GM12874 (cell line): Measurements from ENCODE around the gene DHPS.

Experiments used
- TF ChIP-seq, protein P1 (sequence below): IDR thresholded peaks from 2 replicates; pipeline ENCODE4 v1.5.1; 2011; ENCODE audit warnings: low read depth, mild to moderate bottlenecking, control low read depth, low read length, moderate library complexity; ENCODE audit not compliant: insufficient read depth

Gene DHPS

DNA sequence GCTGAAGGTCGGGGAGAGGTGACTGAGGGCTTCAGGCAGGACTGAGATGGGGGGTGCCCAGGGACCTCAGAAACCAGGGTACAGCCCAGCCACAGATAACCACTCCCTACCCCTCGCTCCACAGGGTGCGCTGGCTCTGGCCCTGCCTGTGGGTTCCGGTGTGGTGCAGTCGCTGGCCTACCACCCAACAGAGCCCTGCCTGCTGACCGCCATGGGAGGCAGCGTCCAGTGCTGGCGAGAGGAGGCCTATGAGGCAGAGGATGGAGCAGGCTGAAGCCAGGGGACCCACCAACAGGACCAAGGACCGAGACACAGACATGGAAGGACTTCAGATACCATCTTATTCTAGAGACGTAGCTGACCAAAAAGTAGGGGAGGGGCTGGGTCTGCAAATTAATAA, 6.3 kb downstream of the DHPS start:
- TF ChIP-seq, protein P1, sequence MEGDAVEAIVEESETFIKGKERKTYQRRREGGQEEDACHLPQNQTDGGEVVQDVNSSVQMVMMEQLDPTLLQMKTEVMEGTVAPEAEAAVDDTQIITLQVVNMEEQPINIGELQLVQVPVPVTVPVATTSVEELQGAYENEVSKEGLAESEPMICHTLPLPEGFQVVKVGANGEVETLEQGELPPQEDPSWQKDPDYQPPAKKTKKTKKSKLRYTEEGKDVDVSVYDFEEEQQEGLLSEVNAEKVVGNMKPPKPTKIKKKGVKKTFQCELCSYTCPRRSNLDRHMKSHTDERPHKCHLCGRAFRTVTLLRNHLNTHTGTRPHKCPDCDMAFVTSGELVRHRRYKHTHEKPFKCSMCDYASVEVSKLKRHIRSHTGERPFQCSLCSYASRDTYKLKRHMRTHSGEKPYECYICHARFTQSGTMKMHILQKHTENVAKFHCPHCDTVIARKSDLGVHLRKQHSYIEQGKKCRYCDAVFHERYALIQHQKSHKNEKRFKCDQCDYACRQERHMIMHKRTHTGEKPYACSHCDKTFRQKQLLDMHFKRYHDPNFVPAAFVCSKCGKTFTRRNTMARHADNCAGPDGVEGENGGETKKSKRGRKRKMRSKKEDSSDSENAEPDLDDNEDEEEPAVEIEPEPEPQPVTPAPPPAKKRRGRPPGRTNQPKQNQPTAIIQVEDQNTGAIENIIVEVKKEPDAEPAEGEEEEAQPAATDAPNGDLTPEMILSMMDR = no peak

DNA sequence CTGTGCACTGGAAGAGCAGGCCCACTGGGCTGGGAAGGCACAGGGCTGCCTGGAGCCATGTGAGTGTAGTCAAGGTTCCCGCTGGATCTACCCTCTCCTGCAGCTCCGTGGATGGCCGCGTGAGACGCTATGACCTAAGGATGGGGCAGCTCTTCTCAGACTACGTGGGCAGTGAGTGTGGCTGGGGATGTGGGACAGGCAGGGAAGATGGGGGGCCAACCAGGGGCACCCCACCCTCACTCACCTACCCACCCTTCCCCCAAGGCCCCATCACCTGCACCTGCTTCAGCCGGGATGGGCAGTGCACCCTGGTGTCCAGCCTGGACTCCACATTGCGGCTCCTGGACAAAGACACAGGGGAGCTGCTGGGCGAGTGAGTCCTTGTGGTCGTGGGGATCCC, 8.9 kb downstream of the DHPS start:
- TF ChIP-seq, protein P1 = no peak

DNA sequence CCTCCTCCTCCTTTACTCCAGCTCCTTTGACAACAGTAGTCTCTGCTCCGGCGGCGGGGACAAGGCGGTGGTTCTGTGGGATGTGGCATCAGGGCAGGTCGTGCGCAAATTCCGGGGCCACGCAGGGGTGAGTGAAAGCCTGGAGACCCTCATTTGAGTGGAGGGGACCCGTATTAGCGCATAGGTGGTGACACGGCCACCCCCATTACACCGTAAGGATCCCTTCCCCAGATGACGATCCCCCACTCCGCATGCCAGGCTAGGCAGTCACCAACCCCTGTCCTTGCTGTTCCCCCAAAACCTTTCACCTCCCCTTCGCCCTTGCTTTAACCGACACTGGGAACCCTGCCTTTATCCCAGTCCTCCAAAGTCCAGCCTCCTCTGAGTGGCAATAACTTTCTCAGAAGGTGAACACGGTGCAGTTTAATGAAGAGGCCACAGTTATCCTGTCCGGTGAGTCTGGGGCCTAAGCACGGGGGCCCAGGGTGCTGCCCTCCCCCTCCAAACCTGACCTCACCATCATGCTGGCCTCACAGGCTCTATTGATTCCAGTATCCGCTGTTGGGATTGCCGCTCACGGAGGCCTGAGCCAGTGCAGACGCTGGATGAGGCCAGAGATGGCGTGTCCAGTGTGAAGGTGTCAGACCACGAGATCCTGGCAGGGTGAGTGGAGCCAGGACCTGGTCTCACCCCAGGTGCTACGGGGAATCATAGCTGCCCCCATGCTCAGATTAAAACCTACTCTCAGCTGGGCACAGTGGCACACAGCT, 11.3 kb downstream of the DHPS start:
- TF ChIP-seq, protein P1 = no peak

DNA sequence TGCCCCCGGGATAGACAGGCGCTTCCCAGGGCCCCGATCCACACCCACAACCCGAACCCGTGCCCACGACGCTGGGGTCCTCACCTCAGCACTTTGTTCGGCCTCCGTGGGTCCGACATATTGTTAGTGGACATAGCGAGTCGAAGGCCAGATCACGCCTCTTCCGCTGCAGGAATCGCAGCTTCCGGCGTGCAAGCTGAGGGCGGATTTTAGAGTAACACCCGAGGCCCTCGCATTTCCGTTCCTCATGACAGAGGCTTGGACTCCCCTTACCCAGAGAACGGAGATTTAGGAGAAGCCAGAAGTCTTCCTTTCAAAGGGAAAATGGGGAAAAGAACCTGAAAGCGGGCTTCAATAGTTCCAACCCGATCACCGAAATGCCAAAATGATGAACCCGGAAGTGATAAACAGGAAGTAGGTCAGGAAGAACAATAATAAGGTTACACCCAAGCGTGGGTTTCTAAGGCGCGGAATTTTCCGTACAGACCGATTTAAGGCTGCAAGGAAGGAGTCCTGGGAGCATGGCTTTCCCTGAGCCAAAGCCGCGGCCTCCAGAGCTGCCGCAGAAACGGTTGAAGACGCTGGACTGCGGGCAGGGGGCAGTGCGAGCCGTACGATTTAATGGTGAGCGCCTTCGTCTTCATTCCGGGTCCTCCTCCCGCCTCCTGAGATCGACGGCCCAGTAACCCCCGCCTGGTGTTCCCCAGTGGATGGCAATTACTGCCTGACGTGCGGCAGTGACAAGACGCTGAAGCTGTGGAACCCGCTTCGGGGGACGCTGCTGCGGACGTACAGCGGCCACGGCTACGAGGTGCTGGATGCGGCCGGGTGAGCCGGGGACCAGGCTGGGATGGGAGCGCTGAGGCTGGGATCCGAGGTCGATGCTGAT, 12.2 kb downstream of the DHPS start:
- TF ChIP-seq, protein P1 = no peak

DNA sequence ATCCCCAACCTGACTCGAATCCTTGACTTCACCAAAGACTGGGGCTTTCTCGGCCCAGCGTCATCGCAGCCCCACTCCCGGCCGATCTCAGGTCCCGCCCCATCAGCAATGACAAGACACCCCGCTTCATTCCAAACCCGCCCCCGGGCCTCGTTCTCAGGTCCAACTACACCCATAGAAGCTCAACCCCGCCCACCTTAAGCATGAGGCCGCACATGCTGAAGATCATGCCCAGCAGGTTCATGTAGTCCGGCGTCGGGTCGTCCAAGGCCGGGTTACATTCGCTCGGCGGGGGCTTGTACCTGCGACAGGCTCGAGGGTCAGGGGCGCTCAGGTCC, 12.8 kb downstream of the DHPS start:
- TF ChIP-seq, protein P1 = no peak

DNA sequence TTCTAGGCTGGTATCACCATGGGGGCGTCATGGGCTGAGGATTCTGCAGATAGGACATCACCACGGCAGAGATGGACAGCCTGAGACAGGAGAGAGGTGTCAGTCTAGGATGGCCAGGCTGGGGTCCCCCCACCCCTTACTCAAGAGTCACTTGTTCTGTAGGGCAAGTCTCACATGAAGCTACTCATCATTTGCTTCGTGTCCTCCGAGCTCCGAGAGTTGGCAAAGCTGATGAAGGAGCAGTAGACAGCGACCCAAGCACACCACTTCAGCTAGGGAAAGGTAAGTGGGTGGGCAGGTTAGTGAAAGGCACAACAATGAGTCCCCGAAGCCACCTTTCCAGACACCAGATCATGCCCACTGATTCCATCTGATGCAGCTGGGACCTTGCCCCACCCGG, 13.3 kb downstream of the DHPS start:
- TF ChIP-seq, protein P1 = no peak

DNA sequence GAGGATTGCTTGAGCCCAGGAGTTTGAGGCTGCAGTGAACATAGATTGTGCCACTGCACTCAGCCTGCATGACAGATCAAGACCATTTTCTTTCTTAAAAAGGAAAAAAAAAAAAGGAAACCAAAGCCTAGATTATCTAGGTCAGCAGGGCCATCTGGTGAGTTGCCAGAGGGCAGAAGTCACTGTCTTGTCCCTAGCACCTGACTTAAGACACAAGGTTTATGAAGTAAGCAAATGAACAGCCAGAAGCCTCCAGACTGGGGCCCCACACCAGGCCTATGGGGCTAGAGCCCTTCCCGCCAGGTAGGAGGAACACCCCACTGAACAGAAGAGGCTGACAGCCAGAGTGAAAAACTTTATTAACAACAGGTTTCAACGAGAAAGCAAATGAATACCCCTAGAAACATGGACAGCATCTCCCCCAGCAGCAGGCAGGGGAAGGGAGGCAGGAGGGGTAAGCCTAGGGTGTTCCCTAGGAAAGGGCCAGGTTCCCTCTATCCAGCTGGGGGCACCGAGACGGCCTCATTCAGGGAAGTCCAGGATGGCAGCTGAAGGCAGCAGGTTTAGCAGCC, 13.9 kb downstream of the DHPS start:
- TF ChIP-seq, protein P1 = no peak
